ENCODE measurements around the gene TAOK1.

DNA sequence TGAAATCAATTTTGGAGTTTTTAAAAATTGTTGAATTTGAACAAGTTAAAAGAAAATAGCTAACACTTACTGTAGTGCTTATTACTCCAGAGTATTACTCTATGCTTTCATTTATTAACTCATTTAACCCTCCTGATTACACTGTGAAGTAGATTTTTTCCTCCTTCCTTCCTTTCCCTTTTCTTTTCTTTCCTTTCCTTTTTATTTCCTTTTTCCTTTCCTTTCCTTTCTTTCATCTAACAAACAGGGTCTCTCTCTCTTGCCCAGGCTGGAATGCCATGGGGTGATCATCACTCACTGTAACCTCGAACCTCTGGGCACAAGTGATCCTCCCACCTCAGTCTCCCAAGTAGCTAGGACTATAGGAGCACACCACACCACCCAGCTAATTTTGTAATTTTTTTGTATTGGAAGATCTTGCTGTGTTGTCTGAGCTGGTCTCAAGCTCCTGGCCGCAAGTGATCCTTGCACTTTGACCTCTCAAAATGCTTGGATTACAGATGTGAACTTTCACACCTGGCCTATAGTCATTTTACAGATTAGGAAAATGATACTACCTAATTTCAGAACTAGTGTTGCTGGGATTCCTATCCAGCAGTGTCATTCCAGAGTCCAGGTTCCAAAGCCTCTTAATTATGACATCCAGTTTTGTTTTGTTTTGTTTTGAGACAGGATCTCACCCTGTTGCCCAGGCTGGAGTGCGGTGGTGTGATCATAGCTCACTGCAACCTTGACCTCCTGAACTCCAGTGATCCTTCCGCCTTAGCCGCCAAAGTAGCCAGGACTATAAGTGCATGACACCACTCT, 59.9 kb downstream of the TAOK1 start:
- no peak for TF ChIP-seq EZH2 (IDR thresholded peaks at IDR 0.05; ENCODE audit: borderline replicate concordance, insufficient read depth, low read depth, low read length, poor library complexity, severe bottlenecking)
- TF ChIP-seq, protein P1, sequence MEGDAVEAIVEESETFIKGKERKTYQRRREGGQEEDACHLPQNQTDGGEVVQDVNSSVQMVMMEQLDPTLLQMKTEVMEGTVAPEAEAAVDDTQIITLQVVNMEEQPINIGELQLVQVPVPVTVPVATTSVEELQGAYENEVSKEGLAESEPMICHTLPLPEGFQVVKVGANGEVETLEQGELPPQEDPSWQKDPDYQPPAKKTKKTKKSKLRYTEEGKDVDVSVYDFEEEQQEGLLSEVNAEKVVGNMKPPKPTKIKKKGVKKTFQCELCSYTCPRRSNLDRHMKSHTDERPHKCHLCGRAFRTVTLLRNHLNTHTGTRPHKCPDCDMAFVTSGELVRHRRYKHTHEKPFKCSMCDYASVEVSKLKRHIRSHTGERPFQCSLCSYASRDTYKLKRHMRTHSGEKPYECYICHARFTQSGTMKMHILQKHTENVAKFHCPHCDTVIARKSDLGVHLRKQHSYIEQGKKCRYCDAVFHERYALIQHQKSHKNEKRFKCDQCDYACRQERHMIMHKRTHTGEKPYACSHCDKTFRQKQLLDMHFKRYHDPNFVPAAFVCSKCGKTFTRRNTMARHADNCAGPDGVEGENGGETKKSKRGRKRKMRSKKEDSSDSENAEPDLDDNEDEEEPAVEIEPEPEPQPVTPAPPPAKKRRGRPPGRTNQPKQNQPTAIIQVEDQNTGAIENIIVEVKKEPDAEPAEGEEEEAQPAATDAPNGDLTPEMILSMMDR (IDR thresholded peaks at IDR 0.05), result no peak

Measured in B cell (primary cell).